Activated CD8-positive, alpha-beta T cell treated with anti-CD3 and anti-CD28 coated beads for 36 hours (primary cell): ENCODE data around the gene APPL2. TPM values are rescaled to one million over a fixed set of nuclear protein-coding genes. Genes with fewer than 3 reads are reported as not detected.
A peak's percentile ranks its signal among the peaks of the same experiment; 100 is the strongest.

Experiments used
- ATAC-seq: fragments of 200-7000 bp; cut with Tn5 transposase; one replicate; pipeline ENCODE4 v1.10.0; 2021; ENCODE audit warnings: mild to moderate bottlenecking, moderate library complexity
- CTCF ChIA-PET: fragments of 350-600 bp; sonication (Branson Sonifier 250); formaldehyde crosslinking; loops from one replicate; lab custom pipeline; 2021; ENCODE audit warnings: antibody characterized with exemption; lab: Charles Lee
- POLR2A ChIA-PET: fragments of 350-600 bp; sonication (Branson Sonifier 250); formaldehyde crosslinking; loops from one replicate; lab custom pipeline; 2021; ENCODE audit warnings: antibody characterized with exemption; lab: Charles Lee
- DNase-seq: peaks from one replicate; pipeline ENCODE4 v3.0.0-alpha.2; 2020
- H3K27ac Mint-ChIP-seq: one replicate; pipeline ENCODE4 v1.8.0; 2021; ENCODE audit warnings: mild to moderate bottlenecking, mixed read lengths
- H3K27me3 Mint-ChIP-seq: one replicate; pipeline ENCODE4 v1.8.0; 2021; ENCODE audit warnings: mixed read lengths
- H3K36me3 Mint-ChIP-seq: one replicate; pipeline ENCODE4 v1.8.0; 2021; ENCODE audit warnings: low read depth, mixed read lengths
- H3K4me1 Mint-ChIP-seq: one replicate; pipeline ENCODE4 v1.8.0; 2021; ENCODE audit warnings: low read depth, mixed read lengths
- H3K4me3 Mint-ChIP-seq: one replicate; pipeline ENCODE4 v1.8.0; 2021; ENCODE audit warnings: mild to moderate bottlenecking, moderate library complexity, mixed read lengths
- H3K9me3 Mint-ChIP-seq: one replicate; pipeline ENCODE4 v1.8.0; 2021; ENCODE audit warnings: mixed read lengths
- CTCF ChIP-seq: fragments of 200-600 bp; IDR thresholded peaks from one replicate; pipeline ENCODE4 v1.8.0; 2022; ENCODE audit warnings: antibody characterized with exemption, mild to moderate bottlenecking
- intact Hi-C: fragments of 100-400 bp; cut with micrococcal nuclease; formaldehyde crosslinking; loops from one replicate; pipeline ENCODE4 v1.10.0; 2022
- total RNA-seq, 2 experiments: library from RNA; stranded (reverse); gene quantifications; one replicate each; pipeline ENCODE4 v1.2.3, GENCODE V29; 2021

APPL2 gene
- total RNA-seq, 2 experiments from 2014 or later, result 14.5 to 15.8 TPM

- no peak for TF ChIP-seq CTCF
Observed at GRCh38 chr12:105237666-105238065, 1.7 kb upstream of the APPL2 start.

GRCh38 chr12:105235281-105235731, 668 bp downstream of the APPL2 start:
- ChIA-PET POLR2A (interaction anchor here (1.0 to 1.7 kb wide), 3 partner anchors 14 to 128 kb away, joined by 3 to 5 read pairs (median 3); partner anchors contain the start of gene WASHC4), CTCF (interaction anchor here (1.0 to 2.7 kb wide), 3 partner anchors 11 to 95 kb away, joined by 3 to 17 read pairs (median 12); partner anchors contain the start of gene C12orf75)
- peak overlapping the region; percentile 90 for H3K4me3 Mint-ChIP-seq
- ATAC-seq, result peak; percentile 27
- peaks cover 47% of the 10 kb centered on the region for H3K4me1 Mint-ChIP-seq
- TF ChIP-seq CTCF, result no peak
- peak; percentile 7 for DNase-seq
- H3K27ac Mint-ChIP-seq, result peak overlapping the region; percentile 86
- intact Hi-C loops, result loop anchor here (5.0 kb wide), 1 partner anchor 128 kb away; the partner anchor contains the start of gene WASHC4
- no peaks in the 10 kb centered on the region for H3K9me3 Mint-ChIP-seq
- no peaks in the 10 kb centered on the region for H3K27me3 Mint-ChIP-seq
- H3K36me3 Mint-ChIP-seq, result peaks cover 8% of the 10 kb centered on the region

More at GRCh38 chr12:105237666-105238065, 1.7 kb upstream of the APPL2 start:
- no peak overlapping the region for H3K27ac Mint-ChIP-seq
- intact Hi-C loops, result loop anchor here (5.0 kb wide), 1 partner anchor 130 kb away; the partner anchor contains the start of gene WASHC4
- no peak overlapping the region for H3K4me3 Mint-ChIP-seq
- ATAC-seq (no peak), DNase-seq (no peak)
- peaks cover 2% of the 10 kb centered on the region for H3K36me3 Mint-ChIP-seq
- no peaks in the 10 kb centered on the region for H3K27me3 Mint-ChIP-seq
- H3K4me1 Mint-ChIP-seq, result peaks cover 31% of the 10 kb centered on the region
- ChIA-PET POLR2A (no interaction called here), CTCF (no interaction called here)
- no peaks in the 10 kb centered on the region for H3K9me3 Mint-ChIP-seq

- Mint-ChIP-seq H3K4me3 (peak overlapping the region; percentile 90), H3K27me3 (no peaks in the 10 kb centered on the region), H3K4me1 (peaks cover 56% of the 10 kb centered on the region), H3K9me3 (no peaks in the 10 kb centered on the region), H3K27ac (no peak overlapping the region), H3K36me3 (peaks cover 10% of the 10 kb centered on the region)
- no peak for TF ChIP-seq CTCF
- ATAC-seq (no peak), DNase-seq (no peak)
- POLR2A ChIA-PET, result no interaction called here
- CTCF ChIA-PET, result interaction anchor here (2.7 kb wide), 1 partner anchor 10 kb away, joined by 12 read pairs; no protein-coding TSS in a partner anchor
- intact Hi-C loops, result no loop called here
Observed at GRCh38 chr12:105234197-105234596, 1.8 kb downstream of the APPL2 start.

GRCh38 chr12:105233041-105233905, 2.7 kb downstream of the APPL2 start:
- Mint-ChIP-seq H3K27ac (no peak overlapping the region), H3K4me3 (no peak overlapping the region), H3K4me1 (peaks cover 64% of the 10 kb centered on the region), H3K36me3 (peaks cover 17% of the 10 kb centered on the region), H3K9me3 (no peaks in the 10 kb centered on the region), H3K27me3 (no peaks in the 10 kb centered on the region)
- TF ChIP-seq CTCF, result no peak
- DNase-seq, result no peak
- ChIA-PET CTCF (interaction anchor here (2.7 kb wide), 1 partner anchor 9 kb away, joined by 12 read pairs; no protein-coding TSS in a partner anchor), POLR2A (no interaction called here)
- ATAC-seq, result no peak
- intact Hi-C loops, result no loop called here
